ENCODE data around the gene UNC13C.

The UNC13C gene

GRCh38 chr15:54576298-54576935 is 598.2 kb downstream of the UNC13C start:
- DNase-seq = peak in 1 of 2 experiments; percentile 4

GRCh38 chr15:54577476-54578250 is 599.4 kb downstream of the UNC13C start:
- DNase-seq = no peak

GRCh38 chr15:54579855-54580254 is 601.6 kb downstream of the UNC13C start:
- no peak for DNase-seq

- DNase-seq = no peak
These were observed 602.4 kb downstream of the UNC13C start for GRCh38 chr15:54580643-54581042.

GRCh38 chr15:54582863-54583643 is 604.8 kb downstream of the UNC13C start:
- no peak for DNase-seq

- no peak for DNase-seq
These were observed 606.8 kb downstream of the UNC13C start for GRCh38 chr15:54585063-54585462.

- DNase-seq = peak in 1 of 2 experiments; percentile 9
These were observed 615.9 kb downstream of the UNC13C start for GRCh38 chr15:54594115-54594514.

GRCh38 chr15:54599386-54599785 is 621.1 kb downstream of the UNC13C start:
- no peak for DNase-seq

- no peak for DNase-seq
These were observed 626.8 kb downstream of the UNC13C start for GRCh38 chr15:54605043-54605442.

GRCh38 chr15:54605556-54605955 is 627.3 kb downstream of the UNC13C start:
- no peak for DNase-seq

- DNase-seq = no peak
These were observed 630.9 kb downstream of the UNC13C start for GRCh38 chr15:54608876-54609835.

- no peak for DNase-seq
These were observed 639.9 kb downstream of the UNC13C start for GRCh38 chr15:54618120-54618519.

GRCh38 chr15:54619180-54619579 is 640.9 kb downstream of the UNC13C start:
- no peak for DNase-seq

GRCh38 chr15:54620916-54621315 is 642.7 kb downstream of the UNC13C start:
- no peak for DNase-seq

- no peak for DNase-seq
These were observed 657.9 kb downstream of the UNC13C start for GRCh38 chr15:54636147-54636546.

GRCh38 chr15:54638666-54639065 is 660.4 kb downstream of the UNC13C start:
- DNase-seq = no peak

GRCh38 chr15:54640873-54641272 is 662.6 kb downstream of the UNC13C start:
- no peak for DNase-seq

GRCh38 chr15:54644796-54645195 is 666.6 kb downstream of the UNC13C start:
- no peak for DNase-seq

GRCh38 chr15:54659646-54660045 is 681.4 kb downstream of the UNC13C start:
- DNase-seq = no peak

GRCh38 chr15:54660356-54660755 is 682.1 kb downstream of the UNC13C start:
- DNase-seq = no peak

- no peak for DNase-seq
These were observed 697.0 kb downstream of the UNC13C start for GRCh38 chr15:54675241-54675640.

GRCh38 chr15:54681584-54681983 is 703.3 kb downstream of the UNC13C start:
- no peak for DNase-seq

All from NCI-H526 (cell line).